ENCODE results near the gene DAND5. TPM values are rescaled to one million over a fixed set of nuclear protein-coding genes. Genes with fewer than 3 reads are reported as not detected.

The DAND5 gene
- total and polyA plus RNA-seq, 2 of the 13 experiments (the other 11 are each of a cell fraction or from before 2014, with no cell fraction given): 0.04 TPM; not detected in 1

GRCh38 chr19:12994701-12995595 lies 25.6 kb downstream of the DAND5 start, which contains the start of gene NFIX (continued):
- TF ChIP-seq MYPOP (CRISPR knock-in tag; IDR thresholded peaks at IDR 0.05) (peak; percentile 35; the same call in 1 of the 2 replicates), ZNF619 (CRISPR knock-in tag; IDR thresholded peaks at IDR 0.05) (0 out of 2 replicates have a peak, but pooled peaks have one; percentile 35), NAIF1 (CRISPR knock-in tag; IDR thresholded peaks at IDR 0.05; ENCODE audit: borderline replicate concordance) (no peak), NFKB2 (CRISPR knock-in tag; IDR thresholded peaks at IDR 0.05; ENCODE audit: borderline replicate concordance) (peak; percentile 42; the same call in 1 of the 2 replicates), FOXC1 (CRISPR knock-in tag; IDR thresholded peaks at IDR 0.05; ENCODE audit: borderline replicate concordance) (peak; percentile 63; the same call in 1 of the 2 replicates), ZNF737 (CRISPR knock-in tag; IDR thresholded peaks at IDR 0.05; ENCODE audit: borderline replicate concordance) (no peak), NFRKB (IDR thresholded peaks at IDR 0.05) (no peak), KDM6A (CRISPR knock-in tag; IDR thresholded peaks at IDR 0.05; ENCODE audit: low read depth) (no peak), ZNF563 (CRISPR knock-in tag; IDR thresholded peaks at IDR 0.05) (no peak), REST (IDR thresholded peaks at IDR 0.05; ENCODE audit: borderline replicate concordance in 1 of 2, low read depth in 1 of 2, low read length in 2 of 2) (no peak), SNRNP70 (IDR thresholded peaks at IDR 0.05; ENCODE audit: low read depth, low read length) (no peak), GZF1 (CRISPR knock-in tag; IDR thresholded peaks at IDR 0.05) (no peak), GATAD2A (CRISPR knock-in tag; IDR thresholded peaks at IDR 0.05) (0 out of 2 replicates have a peak, but pooled peaks have one; percentile 37), ZFX (CRISPR knock-in tag; IDR thresholded peaks at IDR 0.05; ENCODE audit: low read depth) (0 out of 2 replicates have a peak, but pooled peaks have one; percentile 22), ZNF788 (CRISPR knock-in tag; IDR thresholded peaks at IDR 0.05; ENCODE audit: borderline replicate concordance) (peak; percentile 40; the same call in 1 of the 2 replicates), TFDP1 (CRISPR knock-in tag; IDR thresholded peaks at IDR 0.05; ENCODE audit: borderline replicate concordance) (peak; percentile 55; the same call in 1 of the 2 replicates), ARID2 (CRISPR knock-in tag; IDR thresholded peaks at IDR 0.05; ENCODE audit: borderline replicate concordance) (no peak), SP5 (CRISPR knock-in tag; IDR thresholded peaks at IDR 0.05; ENCODE audit: borderline replicate concordance, low read depth) (no peak), ARNT (IDR thresholded peaks at IDR 0.05) (no peak), ATF4 (CRISPR knock-in tag; IDR thresholded peaks at IDR 0.05) (no peak), NCOR1 (IDR thresholded peaks at IDR 0.05; ENCODE audit: borderline replicate concordance, low read length) (no peak), ZBTB20 (CRISPR knock-in tag; IDR thresholded peaks at IDR 0.05; ENCODE audit: borderline replicate concordance, low read depth) (no peak), ZMAT3 (CRISPR knock-in tag; conservative IDR thresholded peaks at IDR 0.05) (no peak)

Measured in HepG2 (cell line).